Peyer's patch (tissue), 4 donors: Measurements from ENCODE around the gene ZC2HC1B. TPM values are rescaled to one million over a fixed set of nuclear protein-coding genes. Genes with fewer than 3 reads are reported as not detected.

Experiments
- DNase-seq, 3 donors: peaks; one replicate each; pipeline ENCODE4 v3.0.0-alpha.2; 2017 to 2019
- H3K27ac ChIP-seq, 4 donors: fragments of 200-600 bp; sonication (generic); one replicate each; pipeline ENCODE4 v1.5.1; 2016 to 2019
- H3K27me3 ChIP-seq, 2 donors: fragments of 200-600 bp; sonication (generic); one replicate each; pipeline ENCODE4 v1.5.1; 2019
- H3K36me3 ChIP-seq, 3 donors: fragments of 200-600 bp; sonication (generic); one replicate each; pipeline ENCODE4 v1.5.1; 2016 to 2019
- H3K4me1 ChIP-seq, 4 donors: fragments of 200-600 bp; sonication (generic); one replicate each; pipeline ENCODE4 v1.5.1; 2016 to 2019
- H3K4me3 ChIP-seq, 4 donors: fragments of 200-600 bp; sonication (generic); 1 replicate in 3 of 4; 2 replicates in 1 of 4; pipeline ENCODE4 v1.5.1; 2016 to 2019; ENCODE audit warnings: mild to moderate bottlenecking in 1 of 4
- H3K9me3 ChIP-seq, 4 donors: fragments of 200-600 bp; sonication (generic); one replicate each; pipeline ENCODE4 v1.5.1; 2016 to 2019; ENCODE audit warnings: mild to moderate bottlenecking in 1 of 4
- CTCF ChIP-seq, 6 experiments: fragments of 450-650 bp in 4 of 6; fragments of 200-600 bp in 2 of 6; sonication (generic) in 1 of 6; IDR thresholded peaks; one replicate each; pipeline ENCODE4 v1.5.1; 2017 to 2019; ENCODE audit warnings: antibody characterized with exemption in 6 of 6, mild to moderate bottlenecking in 3 of 6, moderate library complexity in 1 of 6
- POLR2A ChIP-seq, 2 donors: fragments of 450-650 bp; IDR thresholded peaks; one replicate each; pipeline ENCODE4 v1.5.1; 2017; ENCODE audit warnings: antibody characterized with exemption in 2 of 2, mild to moderate bottlenecking in 2 of 2, moderate library complexity in 2 of 2
- total RNA-seq, 4 donors: library from RNA; depleted of rRNA; stranded (reverse); fragments of >200 nt; gene quantifications; one replicate each; pipeline ENCODE4 v1.1.0, GENCODE V29; 2016

The ZC2HC1B gene
- total RNA-seq, 4 donors from 2014 or later: not detected

DNA sequence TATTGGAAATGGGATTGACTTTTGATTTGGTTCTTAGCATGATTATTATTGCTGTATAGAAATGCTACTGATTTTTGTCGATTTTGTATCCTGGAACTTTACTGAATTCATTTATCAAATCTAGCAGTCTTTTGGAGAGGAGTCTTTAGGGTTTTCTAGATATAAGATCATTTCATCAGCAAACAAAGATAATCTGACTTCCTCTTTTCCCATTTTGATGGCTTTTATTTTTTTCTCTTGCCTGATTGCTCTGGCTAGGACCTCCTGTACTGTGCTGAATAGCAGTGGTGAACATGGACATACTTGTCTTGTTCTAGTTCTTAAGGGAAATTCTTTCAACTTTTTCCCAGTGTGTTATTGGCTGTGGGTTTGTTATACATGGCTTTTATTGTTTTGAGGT lies 64.6 kb downstream of the ZC2HC1B start:
- H3K4me3 ChIP-seq: no peak overlapping the region
- no peaks in the 10 kb centered on the region for H3K9me3 ChIP-seq
- H3K4me1 ChIP-seq: no peaks in the 10 kb centered on the region
- H3K27ac ChIP-seq: no peak overlapping the region
- no peaks in the 10 kb centered on the region for H3K36me3 ChIP-seq
- no peak for DNase-seq
- H3K27me3 ChIP-seq: no peaks in the 10 kb centered on the region
- TF ChIP-seq POLR2A (IDR thresholded peaks at IDR 0.05): no peak
- no peak for TF ChIP-seq CTCF (IDR thresholded peaks at IDR 0.05)

DNA sequence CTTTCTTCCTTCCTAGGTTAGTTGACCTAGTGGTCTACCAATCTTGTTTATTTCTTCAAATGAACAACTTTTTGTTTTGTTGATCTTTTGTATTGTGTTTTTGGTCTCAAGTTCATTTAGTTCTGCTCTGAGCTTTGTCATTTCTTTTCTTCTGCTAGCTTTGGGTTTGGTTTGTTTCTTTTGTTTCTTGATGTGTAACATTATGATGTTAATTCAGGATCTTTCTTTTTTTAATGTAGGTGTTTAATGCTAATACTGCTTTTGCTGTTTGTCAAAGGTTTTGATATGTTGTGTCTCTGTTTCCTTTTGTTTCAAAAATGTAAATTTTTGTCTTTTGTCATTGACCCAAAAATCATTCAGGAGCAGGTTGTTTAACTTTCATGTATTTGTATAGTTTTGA lies 65.7 kb downstream of the ZC2HC1B start:
- Histone ChIP-seq H3K4me1 (no peaks in the 10 kb centered on the region), H3K4me3 (no peak overlapping the region), H3K36me3 (no peaks in the 10 kb centered on the region), H3K27ac (no peak overlapping the region), H3K27me3 (no peaks in the 10 kb centered on the region), H3K9me3 (no peaks in the 10 kb centered on the region)
- DNase-seq: no peak
- TF ChIP-seq POLR2A (IDR thresholded peaks at IDR 0.05) (no peak), CTCF (IDR thresholded peaks at IDR 0.05) (no peak)

- Histone ChIP-seq H3K27ac (no peak overlapping the region), H3K36me3 (no peaks in the 10 kb centered on the region), H3K27me3 (no peaks in the 10 kb centered on the region), H3K4me1 (no peaks in the 10 kb centered on the region), H3K9me3 (no peaks in the 10 kb centered on the region), H3K4me3 (no peak overlapping the region)
- no peak for DNase-seq
- no peak for TF ChIP-seq POLR2A (IDR thresholded peaks at IDR 0.05)
- TF ChIP-seq CTCF (IDR thresholded peaks at IDR 0.05): no peak
Observed at GRCh38 chr6:143934331-143934730, 70.1 kb downstream of the ZC2HC1B start.

DNA sequence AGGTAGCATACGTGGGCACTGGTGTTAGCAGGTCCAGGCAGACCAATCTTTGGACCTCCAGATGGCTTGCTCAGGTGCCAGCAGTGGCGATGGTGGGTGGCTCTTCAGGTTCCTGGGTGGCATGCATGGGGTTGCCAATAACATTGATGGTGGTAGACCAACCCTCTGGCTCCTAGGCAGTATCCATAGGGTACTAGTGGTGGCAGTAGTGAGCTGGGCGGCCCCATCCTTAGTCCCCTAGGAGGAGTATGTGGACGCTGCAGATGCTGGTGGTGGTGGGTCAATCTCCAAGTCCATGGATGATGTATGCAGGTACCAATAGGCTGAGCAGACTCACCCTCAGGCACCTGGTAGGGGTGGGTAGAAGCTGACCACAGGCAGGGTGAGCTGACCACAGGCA lies 70.6 kb downstream of the ZC2HC1B start:
- DNase-seq: no peak
- no peak overlapping the region for H3K27ac ChIP-seq
- H3K36me3 ChIP-seq: no peaks in the 10 kb centered on the region
- H3K27me3 ChIP-seq: no peaks in the 10 kb centered on the region
- H3K4me3 ChIP-seq: no peak overlapping the region
- H3K9me3 ChIP-seq: no peaks in the 10 kb centered on the region
- no peaks in the 10 kb centered on the region for H3K4me1 ChIP-seq
- no peak for TF ChIP-seq CTCF (IDR thresholded peaks at IDR 0.05)

DNA sequence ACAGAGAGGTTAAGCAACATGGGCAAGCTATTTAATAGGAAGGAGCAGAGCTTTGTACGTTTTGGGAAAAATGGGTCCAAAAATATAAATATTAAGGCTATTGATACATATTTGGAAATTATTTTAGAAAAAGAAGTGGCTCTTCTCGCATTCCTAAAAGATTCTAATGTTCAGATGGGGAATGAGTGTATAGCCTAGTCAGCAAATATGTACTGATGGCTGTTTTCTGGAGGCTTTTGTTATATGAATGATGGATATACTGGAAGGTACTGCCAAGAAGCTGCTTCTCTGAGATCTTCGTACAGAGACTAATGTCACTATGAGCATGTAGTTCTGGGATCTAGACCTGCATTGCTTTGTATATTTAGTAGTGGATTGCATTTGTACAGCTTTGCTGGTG lies 72.1 kb downstream of the ZC2HC1B start:
- Histone ChIP-seq H3K4me1 (no peaks in the 10 kb centered on the region), H3K36me3 (no peaks in the 10 kb centered on the region), H3K27me3 (no peaks in the 10 kb centered on the region), H3K9me3 (no peaks in the 10 kb centered on the region), H3K27ac (no peak overlapping the region), H3K4me3 (no peak overlapping the region)
- no peak for TF ChIP-seq POLR2A (IDR thresholded peaks at IDR 0.05)
- TF ChIP-seq CTCF (IDR thresholded peaks at IDR 0.05): no peak
- no peak for DNase-seq
